Esophagus muscularis mucosa (tissue), 3 donors: ENCODE measurements around the gene BRSK2.

Experiments
- CTCF ChIP-seq, 3 experiments: fragments of 200-600 bp in 2 of 3; fragments of 450-650 bp in 1 of 3; sonication (generic) in 2 of 3; IDR thresholded peaks; one replicate each; pipeline ENCODE4 v1.5.1; 2017 to 2019; ENCODE audit warnings: antibody characterized with exemption in 3 of 3, mild to moderate bottlenecking in 2 of 3, moderate library complexity in 1 of 3
- POLR2A ChIP-seq: fragments of 450-650 bp; IDR thresholded peaks from one replicate; pipeline ENCODE4 v1.6.1; 2017; ENCODE audit warnings: antibody characterized with exemption, moderate library complexity, mild to moderate bottlenecking, low read depth

- TF ChIP-seq POLR2A = no peak
- TF ChIP-seq CTCF (IDR thresholded peaks at IDR 0.05) = no peak
These were observed 94.4 kb downstream of the BRSK2 start for GRCh38 chr11:1484061-1484671.
